NT2/D1 (cell line): ENCODE measurements around the gene RIPK3.

ENCODE experiments used
- SUZ12 ChIP-seq: IDR thresholded peaks from 2 replicates; pipeline ENCODE4 v1.6.1; 2011; ENCODE audit not compliant: insufficient read length, insufficient read depth; ENCODE audit errors: extremely low read depth
- YY1 ChIP-seq: IDR thresholded peaks from 2 replicates; pipeline ENCODE4 v1.6.1; 2011; ENCODE audit not compliant: insufficient read length, insufficient read depth
- ZNF274 ChIP-seq: IDR thresholded peaks from 2 replicates; pipeline ENCODE4 v1.6.1; 2011; ENCODE audit warnings: mild to moderate bottlenecking, low read depth, low read length

DNA sequence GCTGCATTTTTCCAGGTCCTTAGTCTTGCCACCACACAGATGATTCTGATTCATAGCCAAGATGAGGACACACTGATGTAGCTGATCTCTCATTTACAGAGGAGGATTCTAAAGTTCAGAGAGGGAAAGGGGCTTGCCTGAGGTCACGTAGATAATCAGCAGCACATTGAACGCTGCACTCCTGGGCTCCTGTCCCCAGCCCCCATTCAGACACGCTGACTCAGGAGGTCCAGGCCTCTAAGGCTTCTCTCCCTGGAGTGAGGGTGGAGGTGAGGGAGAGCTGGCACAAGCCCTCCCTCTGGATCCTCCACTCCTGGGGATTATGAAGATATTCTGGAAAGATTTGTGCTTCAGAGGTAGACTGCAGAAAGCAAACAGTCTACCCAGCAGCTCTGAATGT lies 38.5 kb upstream of the RIPK3 start:
- TF ChIP-seq ZNF274 (no peak), YY1 (no peak), SUZ12 (no peak)
